ENCODE results near the gene C16orf74. TPM values are rescaled to one million over a fixed set of nuclear protein-coding genes. Genes with fewer than 3 reads are reported as not detected.
A peak's percentile ranks its signal among the peaks of the same experiment; 100 is the strongest.

C16orf74 gene
- total RNA-seq, 1 experiment from 2014 or later, result 10.9 TPM

DNA sequence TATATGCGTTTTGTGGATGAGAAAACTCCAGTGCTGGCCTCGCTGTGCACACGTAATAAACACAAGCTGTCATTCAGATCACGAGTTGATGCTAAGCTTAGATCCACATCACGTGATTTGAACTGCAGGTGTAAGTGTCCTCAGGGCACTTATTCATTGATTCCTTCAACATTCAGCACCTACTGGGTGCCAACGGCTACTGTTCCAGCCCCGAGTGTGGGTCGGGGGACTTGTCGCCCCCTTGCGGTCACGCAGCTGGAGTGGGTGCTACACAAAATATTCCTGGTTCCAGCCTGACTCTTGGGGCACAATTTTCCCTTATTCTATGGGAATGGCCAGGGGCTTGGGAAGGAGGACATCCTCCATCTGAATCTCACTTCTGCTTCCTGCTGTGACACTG lies 32.2 kb downstream of the C16orf74 start:
- no peak for DNase-seq (ENCODE audit: low spot score)

DNA sequence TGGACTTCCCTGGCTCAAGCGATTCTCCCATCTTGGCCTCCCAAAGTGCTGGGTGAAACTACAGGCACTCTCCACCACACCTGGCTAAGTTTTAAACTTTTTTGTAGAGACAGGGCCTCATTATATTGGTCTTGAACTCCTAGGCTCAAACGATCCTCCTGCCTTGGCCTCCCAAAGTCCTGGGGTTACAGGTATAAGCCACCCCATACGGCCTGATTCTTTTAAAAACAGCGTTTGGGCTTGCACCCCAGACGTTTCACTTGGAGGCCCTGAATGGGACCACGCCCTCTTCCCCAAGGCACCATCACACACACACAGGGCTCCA lies 32.8 kb downstream of the C16orf74 start:
- no peak for DNase-seq (ENCODE audit: low spot score)

DNA sequence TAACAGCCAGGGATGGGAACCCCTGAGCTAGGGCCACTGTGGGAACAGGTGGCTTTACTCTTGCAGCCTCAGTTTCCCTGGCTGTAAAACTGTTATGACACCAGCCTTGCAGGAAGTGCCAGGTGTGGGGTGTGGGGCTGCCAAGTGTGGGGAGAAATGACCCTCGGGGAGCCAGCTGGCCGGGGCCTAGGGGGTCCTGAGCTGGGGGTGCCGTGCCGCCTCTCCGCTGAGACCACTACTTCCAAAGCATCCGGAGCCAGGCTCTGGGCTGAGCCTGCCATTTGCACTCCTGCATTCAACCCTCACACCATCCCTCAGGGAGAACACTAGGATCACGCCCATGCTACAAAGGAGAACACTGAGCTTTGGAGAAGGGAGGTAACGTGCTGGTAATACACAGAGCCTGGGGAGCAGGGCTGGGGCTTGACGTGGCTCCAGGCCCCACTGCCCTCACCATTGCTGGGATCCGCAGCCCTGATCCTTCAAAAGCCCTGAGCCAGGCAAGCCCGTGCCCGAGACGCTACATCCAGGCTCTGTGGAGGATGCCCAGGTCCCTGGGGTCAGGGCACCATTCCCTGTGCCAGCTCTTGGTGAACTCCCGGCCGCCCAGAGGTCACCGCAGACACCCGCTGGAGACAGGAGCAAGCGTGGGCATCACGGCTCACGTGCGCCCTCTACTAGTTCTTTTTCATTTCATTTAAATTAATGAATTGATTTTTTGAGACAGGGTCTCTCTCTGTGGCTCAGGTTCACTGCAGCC lies 33.3 kb downstream of the C16orf74 start:
- DNase-seq (ENCODE audit: low spot score), result peak; percentile 46

DNA sequence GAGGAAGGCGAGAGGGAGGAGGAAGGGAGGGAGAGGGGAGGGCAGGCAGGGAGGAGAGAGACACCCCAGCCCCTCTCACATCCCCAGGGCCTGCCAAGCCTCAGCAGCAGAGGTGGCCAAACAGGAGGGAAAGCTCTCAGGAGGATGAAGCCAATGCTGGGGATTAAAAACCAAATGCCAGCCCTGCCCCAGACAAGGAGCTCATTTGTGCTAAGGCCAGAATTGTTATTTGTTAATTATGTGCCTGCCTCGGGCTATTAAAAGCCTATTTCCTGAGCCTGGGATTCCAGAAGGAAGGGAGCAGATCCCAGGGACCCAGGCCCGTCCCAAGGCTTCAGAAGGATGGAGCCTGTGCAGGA lies 34.2 kb downstream of the C16orf74 start:
- DNase-seq (ENCODE audit: low spot score), result no peak

DNA sequence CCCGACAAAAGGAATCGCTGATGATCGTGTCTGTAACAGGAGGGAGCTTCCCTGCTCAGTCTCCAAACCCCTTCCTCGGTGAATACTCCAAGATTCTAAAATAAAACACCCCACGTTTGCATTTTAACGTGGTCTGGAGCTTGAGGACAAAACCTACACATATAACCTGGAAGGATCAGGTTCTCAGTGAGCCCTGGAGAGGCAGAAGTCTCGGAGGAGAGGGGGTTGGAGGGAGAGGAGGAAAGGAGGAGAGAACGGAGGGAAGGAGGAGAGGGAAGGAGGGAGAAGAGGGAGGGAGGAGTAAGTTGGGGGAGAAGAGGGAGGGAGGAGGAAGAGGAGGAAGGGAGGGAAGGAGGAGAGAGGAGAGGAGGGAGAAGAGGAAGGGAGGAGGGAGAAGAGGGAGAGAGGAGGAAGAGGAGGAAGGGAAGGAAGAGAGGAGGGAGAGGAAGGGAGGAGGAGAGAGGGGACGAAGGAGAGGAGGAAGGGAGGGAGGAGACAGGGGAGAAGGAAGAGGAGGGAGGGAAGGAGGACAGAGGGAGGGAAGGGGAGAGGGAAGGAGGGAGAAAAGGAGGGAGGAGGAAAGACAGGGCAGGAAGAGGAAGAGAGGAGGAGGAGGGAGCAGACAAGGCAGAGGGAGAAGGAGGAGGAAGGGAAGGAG lies 34.7 kb downstream of the C16orf74 start:
- peak; percentile 27 for DNase-seq (ENCODE audit: low spot score)

DNA sequence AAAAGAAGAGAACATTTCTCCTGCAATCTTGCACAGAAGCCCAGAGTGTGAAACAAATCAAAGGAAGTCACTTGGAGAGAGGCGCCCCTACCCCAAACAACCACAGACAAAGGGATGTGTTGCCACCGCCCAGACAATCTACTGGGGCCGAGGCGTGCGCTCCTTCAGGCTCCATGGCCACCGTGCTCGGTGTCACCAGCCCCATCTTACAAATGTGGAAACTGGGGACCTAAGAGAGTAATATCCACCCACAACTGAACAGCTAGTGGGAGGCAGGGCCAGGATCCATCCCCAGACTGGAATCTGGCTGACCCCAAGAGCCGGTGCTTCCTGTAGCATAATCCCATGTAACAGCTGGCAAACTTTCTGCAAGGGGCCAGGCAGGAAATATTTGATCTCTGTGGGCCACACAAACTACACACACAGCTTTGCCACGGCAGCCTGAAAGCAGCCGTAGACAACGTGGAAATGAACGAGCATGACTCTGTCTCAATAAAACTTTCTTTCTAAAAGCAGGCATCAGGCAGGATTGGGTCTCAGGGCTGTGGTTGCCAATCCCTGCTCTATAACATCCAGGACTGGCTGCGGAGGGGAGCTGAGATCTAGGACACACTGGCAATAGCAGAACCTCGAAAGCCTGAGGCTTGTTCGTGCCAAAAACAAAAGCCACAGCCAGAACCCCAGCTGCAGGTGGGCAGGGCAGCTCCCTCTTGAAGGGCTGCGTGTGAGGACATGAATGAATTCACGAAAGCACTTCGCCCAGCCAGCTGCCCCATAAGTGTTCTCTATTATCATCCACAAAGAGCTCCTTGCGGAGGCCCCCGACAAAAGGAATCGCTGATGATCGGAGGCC lies 35.5 kb downstream of the C16orf74 start:
- DNase-seq (ENCODE audit: low spot score), result no peak

DNA sequence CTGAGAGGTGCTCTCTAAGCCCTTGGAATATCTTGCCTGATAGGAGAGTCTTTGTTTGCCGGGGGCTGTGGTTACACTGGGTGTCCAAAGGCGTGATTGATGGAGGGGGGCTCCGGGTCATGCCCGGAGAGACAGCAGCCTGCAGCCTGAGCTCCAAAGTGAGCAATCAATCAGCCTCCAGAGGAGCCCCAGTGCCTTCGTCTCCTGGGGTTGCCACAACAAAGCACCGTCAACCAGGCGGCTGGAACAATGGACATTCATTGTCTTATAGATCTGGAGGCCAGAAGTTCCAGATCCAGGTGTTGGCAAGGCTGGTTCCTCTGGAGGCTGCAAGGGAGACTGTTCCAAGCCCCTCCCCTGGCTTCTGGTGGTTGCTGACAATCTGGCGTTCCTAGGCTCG lies 38.1 kb downstream of the C16orf74 start:
- DNase-seq (ENCODE audit: low spot score), result no peak

DNA sequence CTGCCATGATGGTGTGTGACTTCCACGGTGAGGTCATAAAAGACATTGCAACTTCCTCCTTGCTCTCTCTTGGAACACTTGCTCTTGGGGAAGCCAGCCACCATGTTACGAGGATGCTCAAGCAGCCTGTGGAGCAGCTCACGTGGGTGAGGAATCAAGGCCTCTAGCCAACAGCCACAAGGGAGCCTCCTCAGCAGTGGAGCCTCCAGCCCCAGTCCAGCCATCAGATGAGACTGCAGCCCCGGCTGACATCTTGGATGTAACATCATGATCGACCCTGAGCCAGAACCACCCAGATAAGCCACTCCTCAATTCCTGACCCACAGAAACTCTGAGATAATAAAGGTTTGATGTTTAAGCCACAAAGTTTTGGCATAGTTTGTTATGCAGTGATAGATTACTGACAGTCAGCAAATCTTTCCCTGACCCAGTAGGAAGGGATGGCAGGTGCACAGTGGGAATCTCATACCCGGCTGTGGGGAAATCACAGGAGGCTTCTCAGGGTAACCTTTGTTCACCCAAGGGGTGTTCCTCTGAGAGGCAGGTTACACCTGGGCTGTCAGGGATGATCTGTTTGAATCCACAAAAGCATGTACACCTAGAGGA lies 38.8 kb downstream of the C16orf74 start:
- no peak for DNase-seq (ENCODE audit: low spot score)

DNA sequence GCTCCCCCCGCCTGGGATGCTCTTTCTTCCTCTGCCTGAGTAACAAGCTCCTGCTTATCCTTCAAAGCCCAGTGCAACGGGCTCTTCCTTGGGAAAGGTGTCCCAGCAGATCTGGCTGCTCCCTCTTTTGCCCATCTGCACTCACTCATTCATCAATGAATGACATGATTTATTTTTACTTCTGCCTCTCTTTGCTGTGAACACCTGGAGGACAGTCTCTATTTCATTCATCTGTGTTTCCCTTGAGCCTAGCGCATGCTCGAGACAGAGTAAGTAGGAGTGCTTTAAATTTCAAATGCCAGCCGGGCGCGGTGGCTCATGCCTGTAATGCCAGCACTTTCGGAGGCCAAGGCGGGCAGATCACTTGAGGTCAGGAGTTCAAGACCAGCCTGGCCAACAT lies 40.2 kb downstream of the C16orf74 start:
- no peak for DNase-seq (ENCODE audit: low spot score)

DNA sequence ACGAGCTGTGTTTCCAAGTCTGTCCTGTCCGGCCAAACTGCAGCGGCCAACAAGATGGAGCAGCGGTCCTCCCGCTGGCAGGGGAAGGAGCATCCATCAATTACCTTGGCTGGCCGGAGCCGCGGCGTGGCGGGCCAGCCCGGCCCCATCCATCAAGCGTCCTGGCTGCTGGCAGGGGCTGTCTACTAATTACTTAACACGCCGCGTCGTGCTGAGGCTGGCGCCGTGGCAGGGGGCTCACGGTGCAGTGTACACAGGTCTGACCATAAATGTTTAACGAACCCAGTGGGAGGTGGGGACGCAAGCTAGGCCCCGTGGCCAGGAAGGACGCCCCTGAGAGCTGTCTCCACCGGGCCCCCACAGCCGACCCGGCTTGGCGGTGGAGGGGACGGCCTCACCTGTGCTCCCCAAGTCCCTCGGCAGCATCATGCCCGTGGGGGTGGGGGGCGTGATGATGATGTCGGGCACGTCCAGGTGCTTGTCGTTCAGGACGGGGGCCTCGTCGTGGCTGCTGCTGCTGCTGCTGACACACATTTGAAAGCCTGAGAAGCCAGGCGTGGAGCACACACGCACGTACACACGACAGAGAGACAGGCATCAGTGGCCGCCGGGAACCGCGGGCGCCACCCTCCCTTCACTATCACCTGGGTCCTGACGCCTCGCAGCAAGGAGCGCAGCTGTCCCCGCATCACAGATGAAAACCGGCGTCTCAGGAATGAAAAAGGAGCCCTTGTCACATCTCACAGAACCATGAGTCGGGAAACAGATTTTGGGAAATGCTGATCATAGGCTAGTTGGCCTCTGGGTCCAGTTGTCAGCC lies 40.9 kb downstream of the C16orf74 start:
- no peak for DNase-seq (ENCODE audit: low spot score)

DNA sequence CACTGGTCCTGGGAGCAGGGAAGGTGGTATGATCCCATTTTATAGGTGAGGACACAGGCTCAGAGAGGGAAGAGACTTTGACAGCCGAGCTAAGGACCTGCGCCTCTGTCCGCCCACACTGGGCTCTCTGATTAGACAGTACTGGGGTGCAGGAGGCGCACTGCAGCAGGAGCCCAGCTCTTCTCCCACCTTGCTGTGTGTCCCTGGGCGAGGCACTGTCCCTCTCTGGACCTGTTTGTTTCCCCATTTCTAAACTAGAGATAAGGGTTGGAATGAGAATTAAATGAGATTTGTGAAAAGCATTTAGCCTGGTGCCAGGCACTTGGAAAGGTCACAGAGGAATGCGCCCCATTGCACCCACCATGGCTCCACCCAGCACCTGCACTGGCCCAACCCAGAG lies 42.6 kb downstream of the C16orf74 start:
- DNase-seq (ENCODE audit: low spot score), result no peak

DNA sequence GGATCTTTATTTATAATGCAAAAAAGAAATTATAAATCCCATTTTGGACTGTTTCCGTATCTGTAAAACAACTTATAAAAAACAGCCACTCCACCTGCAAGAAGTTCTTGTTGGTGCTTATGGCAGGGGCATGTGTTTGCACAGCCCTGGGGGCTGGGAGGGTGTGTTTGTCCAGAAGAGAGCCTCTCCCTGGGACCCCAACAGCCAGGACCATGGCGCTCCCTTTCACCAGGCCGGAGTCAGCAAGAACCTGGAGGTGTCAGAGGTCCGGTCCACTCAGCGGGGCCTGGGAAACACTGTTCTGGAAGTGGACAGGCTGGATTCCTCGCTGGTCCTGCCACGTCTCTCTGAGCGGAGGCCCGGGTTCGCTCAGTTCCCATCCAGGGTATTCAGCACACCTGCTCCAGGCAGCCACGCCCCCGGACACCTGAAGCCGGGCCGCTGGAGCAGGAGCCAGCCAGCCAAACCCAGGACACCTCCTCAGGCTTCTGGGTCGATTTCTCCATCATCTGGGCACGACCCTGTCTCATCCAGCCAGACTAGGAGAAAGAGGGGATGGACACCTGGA lies 43.3 kb downstream of the C16orf74 start:
- DNase-seq (ENCODE audit: low spot score), result no peak

DNA sequence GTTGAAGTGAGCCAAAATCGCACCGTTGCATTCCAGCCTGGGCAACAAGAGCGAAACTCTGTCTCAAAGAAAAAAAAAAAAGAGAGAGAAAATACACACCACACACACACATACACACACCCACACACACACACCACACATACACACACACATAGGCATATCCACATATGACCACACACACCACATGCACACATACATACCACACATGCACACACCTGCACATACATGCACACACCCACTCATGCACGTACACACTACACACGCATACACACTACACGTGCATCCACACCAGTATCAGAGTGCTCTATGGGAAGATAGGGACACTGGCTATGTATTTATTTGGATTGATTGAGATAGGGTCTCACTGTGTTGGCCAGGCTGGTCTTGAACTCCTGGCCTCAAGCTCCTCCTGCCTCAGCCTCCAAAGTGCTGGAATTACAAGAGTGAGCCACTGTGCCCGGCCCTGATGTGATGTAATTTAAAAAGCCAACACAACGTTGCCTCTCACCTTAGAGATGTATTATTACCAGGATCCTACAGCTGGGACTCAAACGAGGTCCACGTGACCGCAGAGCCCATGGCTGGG lies 44.4 kb downstream of the C16orf74 start:
- no peak for DNase-seq (ENCODE audit: low spot score)

DNA sequence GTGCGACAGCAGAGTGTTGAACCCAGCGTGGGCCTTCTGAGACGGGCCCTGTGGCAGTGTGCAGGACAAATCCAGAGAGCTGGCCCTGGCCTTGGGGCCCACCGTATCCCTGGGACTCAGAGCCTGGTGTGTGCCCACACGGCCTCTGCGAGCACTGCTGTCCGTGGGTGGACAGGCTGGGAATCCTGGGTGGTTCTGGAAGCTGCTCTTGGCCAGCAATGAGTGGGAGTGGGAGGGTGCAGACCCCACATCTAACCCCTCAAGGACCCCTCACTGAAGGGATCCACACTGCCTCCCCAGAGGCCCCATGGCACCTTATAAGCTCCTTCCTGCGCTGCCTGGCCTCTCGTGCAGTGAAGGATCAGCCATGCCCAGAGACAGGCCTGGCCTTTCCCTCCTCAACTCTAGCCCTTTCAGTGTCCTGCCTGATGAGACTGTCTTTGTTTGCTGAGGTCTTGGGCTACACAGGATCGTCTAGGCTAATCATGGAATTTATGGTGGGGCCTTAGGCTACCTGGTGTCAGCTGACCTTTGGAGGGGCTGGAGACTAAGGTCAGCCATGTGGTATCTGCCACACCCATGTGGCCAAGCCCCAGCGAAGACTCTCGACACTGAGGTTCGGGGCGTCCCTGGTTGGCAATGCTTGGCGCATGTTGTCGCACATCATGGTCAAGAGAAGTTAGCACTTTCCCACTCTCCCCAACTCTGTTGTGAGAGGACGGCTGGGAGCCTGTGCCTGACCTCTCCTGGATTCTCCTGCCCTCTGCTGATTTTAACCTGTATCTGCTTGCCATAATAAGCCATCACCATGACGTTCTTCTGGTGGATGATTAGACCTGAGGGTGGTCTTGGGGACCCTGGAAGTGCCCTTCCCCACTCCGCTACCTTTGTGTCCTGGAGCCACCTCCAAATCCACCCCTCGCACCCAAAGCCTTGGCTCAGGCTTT lies 45.7 kb downstream of the C16orf74 start:
- DNase-seq (ENCODE audit: low spot score), result no peak

DNA sequence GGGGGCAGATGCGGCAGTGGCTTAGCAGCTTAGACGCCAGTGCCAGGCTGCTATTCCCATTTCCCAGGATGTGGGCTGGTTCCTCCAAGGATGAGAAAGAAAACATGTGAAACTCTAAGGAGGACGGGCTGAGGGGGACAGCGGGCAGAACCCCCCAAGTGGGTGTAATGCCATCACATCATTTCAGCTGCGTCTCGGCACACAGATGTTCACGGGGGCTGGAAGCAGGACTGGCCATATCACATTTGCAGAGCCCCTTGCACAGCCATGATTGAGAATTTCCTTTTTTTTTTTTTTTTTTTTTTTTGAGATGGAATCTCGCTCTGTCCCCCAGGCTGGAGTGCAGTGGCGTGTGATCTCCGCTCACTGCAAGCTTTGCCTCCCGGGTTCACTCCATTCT lies 46.9 kb downstream of the C16orf74 start:
- DNase-seq (ENCODE audit: low spot score), result no peak

DNA sequence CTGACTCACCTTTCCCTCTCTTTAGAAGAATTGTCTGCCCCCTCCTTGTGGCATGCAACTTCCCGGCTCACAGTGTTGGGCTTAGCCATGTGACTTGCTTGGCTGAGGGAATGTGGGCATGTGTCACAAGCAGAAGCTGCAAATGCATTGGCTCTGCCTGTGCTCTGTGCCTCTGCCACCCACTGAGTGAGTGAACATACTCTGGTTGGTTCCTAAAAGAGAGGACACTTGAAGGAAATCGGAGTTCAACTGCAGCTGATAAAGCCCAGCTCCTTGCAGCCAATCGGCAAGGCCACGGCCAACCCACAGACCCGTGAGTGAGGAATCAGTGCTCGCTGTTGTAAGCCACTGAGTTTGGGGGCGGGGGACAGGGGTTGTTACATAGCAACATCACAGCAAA lies 51.3 kb downstream of the C16orf74 start:
- peak; percentile 87 for DNase-seq (ENCODE audit: low spot score)

DNA sequence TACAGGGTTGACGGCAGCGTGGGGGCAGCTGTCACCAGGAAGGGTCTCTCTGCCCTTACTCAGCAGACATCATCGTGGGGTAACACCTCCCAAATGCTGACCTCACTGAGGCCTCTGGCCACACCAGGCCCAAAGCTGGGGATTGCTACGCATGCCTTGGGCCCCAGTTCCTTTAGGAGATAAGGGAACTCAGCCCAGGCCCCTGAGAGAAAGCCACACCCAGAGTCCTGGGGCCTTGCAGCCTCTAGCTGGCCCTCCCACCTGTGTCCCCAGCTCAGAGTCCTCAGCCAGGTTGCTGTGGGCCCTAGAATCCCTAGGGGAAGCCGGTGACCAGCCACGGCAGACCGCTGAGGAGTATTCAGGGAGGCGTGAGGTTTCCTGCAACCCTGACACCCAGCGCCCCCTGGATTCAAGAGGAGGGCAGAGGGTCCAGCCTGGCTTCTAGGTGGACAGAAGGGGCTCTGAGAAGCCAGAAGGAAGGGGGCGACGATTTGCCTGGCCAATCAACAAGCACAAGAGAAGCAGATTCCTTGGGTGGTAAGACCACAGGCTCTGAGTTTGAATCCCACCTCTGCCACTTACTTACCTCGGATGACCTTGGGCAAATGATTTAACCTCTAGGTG lies 51.8 kb downstream of the C16orf74 start:
- DNase-seq (ENCODE audit: low spot score), result no peak

DNA sequence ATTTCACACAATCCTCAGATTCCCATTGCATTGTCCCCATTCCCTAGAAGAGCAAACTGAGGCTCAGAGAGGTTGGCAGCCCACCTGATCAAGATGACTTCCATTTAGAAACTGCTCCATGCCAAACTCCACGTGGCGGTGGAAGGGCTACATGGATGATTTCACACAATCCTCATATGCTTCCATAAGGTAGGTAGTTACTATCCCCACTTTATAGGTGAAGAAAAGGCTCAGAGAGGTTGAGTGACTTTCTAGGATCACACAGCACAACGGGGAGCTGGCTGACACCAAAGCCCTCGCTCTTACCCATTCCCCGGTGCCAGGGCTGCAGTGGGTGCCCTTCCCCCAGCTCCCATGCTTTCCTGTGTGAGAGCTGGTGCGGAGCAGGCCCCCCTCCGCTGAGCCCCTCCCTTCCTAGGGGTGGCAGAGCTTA lies 52.4 kb downstream of the C16orf74 start:
- no peak for DNase-seq (ENCODE audit: low spot score)

DNA sequence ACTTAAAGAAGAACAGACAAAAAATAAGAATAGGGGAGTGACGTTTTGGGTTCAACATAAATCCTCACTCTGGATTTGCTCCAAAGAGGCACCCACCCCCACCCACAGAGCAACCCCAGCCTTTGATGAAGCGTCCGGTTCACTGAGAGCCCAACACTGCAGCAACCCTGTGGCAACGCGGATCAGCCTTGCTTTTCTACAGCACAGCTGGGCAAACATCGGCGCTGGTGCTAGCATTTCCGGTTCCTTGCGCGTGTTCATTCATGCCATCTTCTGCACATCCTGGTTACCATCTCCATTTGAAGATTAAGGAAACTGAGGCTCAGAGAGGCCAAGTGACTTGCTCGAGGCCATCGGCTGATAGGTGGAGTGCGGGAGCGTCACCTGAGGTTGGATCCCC lies 53.5 kb downstream of the C16orf74 start:
- no peak for DNase-seq (ENCODE audit: low spot score)
